GM23338 (cell line): ENCODE measurements around the gene ACOXL. TPM values are rescaled to one million over a fixed set of nuclear protein-coding genes. Genes with fewer than 3 reads are reported as not detected.

Experiments
- ATAC-seq: fragments of 200-7000 bp; cut with Tn5 transposase; 3 replicates; pipeline ENCODE4 v1.9.1; 2020
- DNase-seq: peaks from one replicate; pipeline ENCODE4 v3.0.0-alpha.2; 2015; ENCODE audit warnings: low spot score
- H2AFZ ChIP-seq: fragments of 200-600 bp; sonication (generic); 2 replicates; pipeline ENCODE4 v1.8.0; 2016; ENCODE audit warnings: antibody characterized with exemption, mild to moderate bottlenecking, moderate library complexity
- H3F3A ChIP-seq: fragments of 200-600 bp; sonication (generic); replicated peaks from 2 replicates; pipeline ENCODE4 v1.8.0; 2017; ENCODE audit warnings: antibody characterized with exemption, mixed run types, low read depth
- H3K27ac ChIP-seq: fragments of 200-600 bp; sonication (generic); 2 replicates; pipeline ENCODE4 v1.6.1; 2016; ENCODE audit warnings: low read depth
- H3K27me3 ChIP-seq: fragments of 200-600 bp; sonication (generic); 2 replicates; pipeline ENCODE4 v1.8.0; 2016; ENCODE audit warnings: mild to moderate bottlenecking, mixed run types, moderate library complexity; ENCODE audit not compliant: insufficient read depth
- H3K36me3 ChIP-seq: fragments of 200-600 bp; sonication (generic); 2 replicates; pipeline ENCODE4 v1.8.0; 2016; ENCODE audit warnings: mild to moderate bottlenecking; ENCODE audit not compliant: insufficient read depth
- H3K4me1 ChIP-seq: fragments of 200-600 bp; sonication (generic); 2 replicates; pipeline ENCODE4 v1.8.0; 2016; ENCODE audit warnings: mild to moderate bottlenecking, moderate library complexity; ENCODE audit not compliant: insufficient read depth
- H3K4me2 ChIP-seq: fragments of 200-600 bp; sonication (generic); 2 replicates; pipeline ENCODE4 v1.7.1; 2017; ENCODE audit warnings: mixed run types
- H3K4me3 ChIP-seq: fragments of 200-600 bp; sonication (generic); 2 replicates; pipeline ENCODE4 v1.6.1; 2016; ENCODE audit warnings: mixed run types
- H3K79me2 ChIP-seq: fragments of 200-600 bp; sonication (generic); replicated peaks from 2 replicates; pipeline ENCODE4 v1.8.0; 2017; ENCODE audit warnings: mild to moderate bottlenecking; ENCODE audit not compliant: insufficient read depth
- H3K9me2 ChIP-seq: fragments of 200-600 bp; sonication (generic); 2 replicates; pipeline ENCODE4 v1.8.0; 2017; ENCODE audit not compliant: insufficient read depth
- H4K20me1 ChIP-seq: fragments of 200-600 bp; sonication (generic); replicated peaks from 2 replicates; pipeline ENCODE4 v1.8.0; 2017; ENCODE audit warnings: mild to moderate bottlenecking; ENCODE audit not compliant: insufficient read depth
- H3K27ac Mint-ChIP-seq: 2 replicates; pipeline ENCODE4 v1.8.0; 2020; ENCODE audit warnings: inconsistent platforms, mild to moderate bottlenecking, moderate library complexity, mixed read lengths
- H3K27me3 Mint-ChIP-seq: 3 replicates; pipeline ENCODE4 v1.8.0; 2022; ENCODE audit warnings: low read depth, mild to moderate bottlenecking, moderate library complexity, mixed read lengths, inconsistent platforms; ENCODE audit not compliant: insufficient read depth, poor library complexity
- H3K36me3 Mint-ChIP-seq: 3 replicates; pipeline ENCODE4 v1.8.0; 2021; ENCODE audit warnings: low read depth, mild to moderate bottlenecking, inconsistent platforms, moderate library complexity, mixed read lengths
- H3K4me1 Mint-ChIP-seq: 3 replicates; pipeline ENCODE4 v1.8.0; 2020; ENCODE audit warnings: mild to moderate bottlenecking, inconsistent platforms, mixed read lengths
- H3K4me3 Mint-ChIP-seq: 3 replicates; pipeline ENCODE4 v1.8.0; 2021; ENCODE audit warnings: moderate library complexity, mild to moderate bottlenecking, inconsistent platforms, mixed read lengths
- H3K9me3 Mint-ChIP-seq: 3 replicates; pipeline ENCODE4 v1.8.0; 2020; ENCODE audit warnings: moderate library complexity, mild to moderate bottlenecking, inconsistent platforms, mixed read lengths
- CREB1 ChIP-seq: fragments of 250-450 bp; sonication (Bioruptor Pico); IDR thresholded peaks from 2 replicates; pipeline ENCODE4 v1.5.0; 2020; ENCODE audit warnings: low read depth, mild to moderate bottlenecking, moderate library complexity
- EZH2 ChIP-seq: fragments of 200-600 bp; sonication (generic); IDR thresholded peaks from one replicate; pipeline ENCODE4 v1.8.0; 2017; ENCODE audit warnings: antibody characterized with exemption, mild to moderate bottlenecking, low read depth; ENCODE audit not compliant: unreplicated experiment
- EZH2phosphoT487 ChIP-seq: fragments of 200-600 bp; sonication (generic); IDR thresholded peaks from one replicate; pipeline ENCODE4 v1.8.1; 2018; ENCODE audit warnings: antibody characterized with exemption; ENCODE audit not compliant: unreplicated experiment
- JUNB ChIP-seq: IDR thresholded peaks from one replicate; pipeline ENCODE4 v1.6.1; 2016; ENCODE audit warnings: antibody characterized with exemption; ENCODE audit not compliant: unreplicated experiment
- NANOG ChIP-seq: IDR thresholded peaks from 2 replicates; pipeline ENCODE4 v1.6.1; 2016; ENCODE audit warnings: antibody characterized with exemption, borderline replicate concordance
- POLR2AphosphoS5 ChIP-seq: IDR thresholded peaks from 2 replicates; pipeline ENCODE4 v1.6.1; 2016; ENCODE audit warnings: antibody characterized with exemption, low read depth
- STAT1 ChIP-seq: IDR thresholded peaks from one replicate; pipeline ENCODE4 v1.6.1; 2016; ENCODE audit warnings: antibody characterized with exemption; ENCODE audit not compliant: unreplicated experiment
- ZNF114 ChIP-seq: fragments of 250-450 bp; sonication (Bioruptor Pico); IDR thresholded peaks from 2 replicates; pipeline ENCODE4 v1.5.0; 2020; ENCODE audit warnings: mild to moderate bottlenecking, moderate library complexity
- ZNF331 ChIP-seq: fragments of 250-450 bp; sonication (Bioruptor Pico); IDR thresholded peaks from 2 replicates; pipeline ENCODE4 v1.5.0; 2020; ENCODE audit warnings: low read depth, mild to moderate bottlenecking, moderate library complexity
- polyA plus RNA-seq: library from polyadenylated mRNA; unstranded; fragments of >200 nt; fragmentation: Nextera tagmentation; extraction: Ambion mirVana; gene quantifications from 2 replicates; pipeline ENCODE4 v1.2.1, GENCODE V29; 2016
- total RNA-seq: library from RNA; depleted of rRNA; stranded (reverse); fragments of >200 nt; shearing (Covaris generic); gene quantifications from 2 replicates; pipeline ENCODE4 v1.2.3, GENCODE V29; 2014
- TF ChIP-seq, protein P1 (sequence below): fragments of 250-450 bp; sonication (Bioruptor Pico); IDR thresholded peaks from 2 replicates; pipeline ENCODE4 v1.5.0; 2020; ENCODE audit warnings: mild to moderate bottlenecking, moderate library complexity
- TF ChIP-seq, protein P2 (sequence below): IDR thresholded peaks from 2 replicates; pipeline ENCODE4 v1.6.1; 2016; ENCODE audit warnings: antibody characterized with exemption
- TF ChIP-seq, protein P3 (sequence below), 2 experiments: fragments of 200-600 bp in 1 of 2; sonication (generic) in 1 of 2; conservative IDR thresholded peaks; 2 replicates each; pipeline versions ENCODE4 v1.5.1 to v1.6.1; 2016 to 2017; ENCODE audit warnings: antibody characterized with exemption in 2 of 2, low read depth in 2 of 2, mild to moderate bottlenecking in 2 of 2, moderate library complexity in 1 of 2
- TF ChIP-seq, protein P4 (sequence below): IDR thresholded peaks from one replicate; pipeline ENCODE4 v1.6.1; 2018; ENCODE audit warnings: antibody characterized with exemption; ENCODE audit not compliant: unreplicated experiment

ACOXL gene
- total and polyA plus RNA-seq, 2 experiments from 2014 or later: 9.0 to 14.7 TPM

DNA sequence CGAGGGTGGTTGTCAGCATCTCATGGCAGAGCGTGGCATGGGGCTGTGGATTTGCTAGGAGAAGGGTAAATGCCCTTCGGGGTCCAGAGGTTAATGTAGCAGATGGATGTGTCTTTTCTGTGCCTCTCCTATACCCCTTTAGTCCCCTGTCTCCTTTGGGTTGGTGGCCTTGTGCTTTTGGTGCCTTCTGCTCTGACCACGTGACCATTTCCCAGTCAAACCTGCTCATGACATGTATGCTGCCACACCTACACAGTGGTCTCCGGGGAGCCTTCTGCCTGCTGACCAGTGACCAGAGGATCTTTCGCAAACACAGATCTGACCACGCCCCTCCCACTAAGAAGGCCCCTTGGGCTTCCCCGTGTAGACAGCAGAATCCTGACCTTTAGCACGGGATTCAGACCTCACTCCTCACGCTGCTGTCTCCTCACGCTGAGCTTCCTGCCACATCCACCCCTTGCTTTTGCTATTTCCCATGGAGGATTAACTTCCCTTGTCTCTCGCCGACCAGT, 116.2 kb downstream of the ACOXL start:
- Histone ChIP-seq H3K79me2 (no peaks in the 10 kb centered on the region), H3K36me3 (no peaks in the 10 kb centered on the region), H3F3A (no peaks in the 10 kb centered on the region), H3K4me3 (no peak overlapping the region), H3K9me2 (0 out of 2 replicates have a peak, but pooled peaks cover 7% of the 10 kb centered on the region), H3K27me3 (no peaks in the 10 kb centered on the region), H2AFZ (no peak overlapping the region), H3K27ac (no peak overlapping the region), H3K4me2 (no peak overlapping the region), H3K4me1 (peaks cover 11% of the 10 kb centered on the region; the same call in 1 of the 2 replicates), H4K20me1 (no peaks in the 10 kb centered on the region)
- peaks cover 29% of the 10 kb centered on the region for H3K4me1 Mint-ChIP-seq
- no peak overlapping the region for H3K4me3 Mint-ChIP-seq
- TF ChIP-seq ZNF331 (CRISPR knock-in tag) (no peak), ZNF114 (CRISPR knock-in tag) (no peak), NANOG (no peak), EZH2phosphoT487 (no peak), POLR2AphosphoS5 (no peak), STAT1 (no peak), CREB1 (CRISPR knock-in tag) (no peak), JUNB (no peak), EZH2 (no peak)
- TF ChIP-seq, protein P1, sequence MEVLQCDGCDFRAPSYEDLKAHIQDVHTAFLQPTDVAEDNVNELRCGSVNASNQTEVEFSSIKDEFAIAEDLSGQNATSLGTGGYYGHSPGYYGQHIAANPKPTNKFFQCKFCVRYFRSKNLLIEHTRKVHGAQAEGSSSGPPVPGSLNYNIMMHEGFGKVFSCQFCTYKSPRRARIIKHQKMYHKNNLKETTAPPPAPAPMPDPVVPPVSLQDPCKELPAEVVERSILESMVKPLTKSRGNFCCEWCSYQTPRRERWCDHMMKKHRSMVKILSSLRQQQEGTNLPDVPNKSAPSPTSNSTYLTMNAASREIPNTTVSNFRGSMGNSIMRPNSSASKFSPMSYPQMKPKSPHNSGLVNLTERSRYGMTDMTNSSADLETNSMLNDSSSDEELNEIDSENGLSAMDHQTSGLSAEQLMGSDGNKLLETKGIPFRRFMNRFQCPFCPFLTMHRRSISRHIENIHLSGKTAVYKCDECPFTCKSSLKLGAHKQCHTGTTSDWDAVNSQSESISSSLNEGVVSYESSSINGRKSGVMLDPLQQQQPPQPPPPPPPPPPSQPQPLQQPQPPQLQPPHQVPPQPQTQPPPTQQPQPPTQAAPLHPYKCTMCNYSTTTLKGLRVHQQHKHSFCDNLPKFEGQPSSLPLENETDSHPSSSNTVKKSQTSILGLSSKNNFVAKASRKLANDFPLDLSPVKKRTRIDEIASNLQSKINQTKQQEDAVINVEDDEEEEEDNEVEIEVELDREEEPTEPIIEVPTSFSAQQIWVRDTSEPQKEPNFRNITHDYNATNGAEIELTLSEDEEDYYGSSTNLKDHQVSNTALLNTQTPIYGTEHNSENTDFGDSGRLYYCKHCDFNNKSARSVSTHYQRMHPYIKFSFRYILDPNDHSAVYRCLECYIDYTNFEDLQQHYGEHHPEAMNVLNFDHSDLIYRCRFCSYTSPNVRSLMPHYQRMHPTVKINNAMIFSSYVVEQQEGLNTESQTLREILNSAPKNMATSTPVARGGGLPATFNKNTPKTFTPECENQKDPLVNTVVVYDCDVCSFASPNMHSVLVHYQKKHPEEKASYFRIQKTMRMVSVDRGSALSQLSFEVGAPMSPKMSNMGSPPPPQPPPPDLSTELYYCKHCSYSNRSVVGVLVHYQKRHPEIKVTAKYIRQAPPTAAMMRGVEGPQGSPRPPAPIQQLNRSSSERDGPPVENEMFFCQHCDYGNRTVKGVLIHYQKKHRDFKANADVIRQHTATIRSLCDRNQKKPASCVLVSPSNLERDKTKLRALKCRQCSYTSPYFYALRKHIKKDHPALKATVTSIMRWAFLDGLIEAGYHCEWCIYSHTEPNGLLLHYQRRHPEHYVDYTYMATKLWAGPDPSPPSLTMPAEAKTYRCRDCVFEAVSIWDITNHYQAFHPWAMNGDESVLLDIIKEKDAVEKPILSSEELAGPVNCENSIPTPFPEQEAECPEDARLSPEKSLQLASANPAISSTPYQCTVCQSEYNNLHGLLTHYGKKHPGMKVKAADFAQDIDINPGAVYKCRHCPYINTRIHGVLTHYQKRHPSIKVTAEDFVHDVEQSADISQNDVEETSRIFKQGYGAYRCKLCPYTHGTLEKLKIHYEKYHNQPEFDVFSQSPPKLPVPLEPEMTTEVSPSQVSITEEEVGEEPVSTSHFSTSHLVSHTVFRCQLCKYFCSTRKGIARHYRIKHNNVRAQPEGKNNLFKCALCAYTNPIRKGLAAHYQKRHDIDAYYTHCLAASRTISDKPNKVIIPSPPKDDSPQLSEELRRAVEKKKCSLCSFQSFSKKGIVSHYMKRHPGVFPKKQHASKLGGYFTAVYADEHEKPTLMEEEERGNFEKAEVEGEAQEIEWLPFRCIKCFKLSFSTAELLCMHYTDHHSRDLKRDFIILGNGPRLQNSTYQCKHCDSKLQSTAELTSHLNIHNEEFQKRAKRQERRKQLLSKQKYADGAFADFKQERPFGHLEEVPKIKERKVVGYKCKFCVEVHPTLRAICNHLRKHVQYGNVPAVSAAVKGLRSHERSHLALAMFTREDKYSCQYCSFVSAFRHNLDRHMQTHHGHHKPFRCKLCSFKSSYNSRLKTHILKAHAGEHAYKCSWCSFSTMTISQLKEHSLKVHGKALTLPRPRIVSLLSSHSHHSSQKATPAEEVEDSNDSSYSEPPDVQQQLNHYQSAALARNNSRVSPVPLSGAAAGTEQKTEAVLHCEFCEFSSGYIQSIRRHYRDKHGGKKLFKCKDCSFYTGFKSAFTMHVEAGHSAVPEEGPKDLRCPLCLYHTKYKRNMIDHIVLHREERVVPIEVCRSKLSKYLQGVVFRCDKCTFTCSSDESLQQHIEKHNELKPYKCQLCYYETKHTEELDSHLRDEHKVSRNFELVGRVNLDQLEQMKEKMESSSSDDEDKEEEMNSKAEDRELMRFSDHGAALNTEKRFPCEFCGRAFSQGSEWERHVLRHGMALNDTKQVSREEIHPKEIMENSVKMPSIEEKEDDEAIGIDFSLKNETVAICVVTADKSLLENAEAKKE: no peak
- TF ChIP-seq, protein P2, sequence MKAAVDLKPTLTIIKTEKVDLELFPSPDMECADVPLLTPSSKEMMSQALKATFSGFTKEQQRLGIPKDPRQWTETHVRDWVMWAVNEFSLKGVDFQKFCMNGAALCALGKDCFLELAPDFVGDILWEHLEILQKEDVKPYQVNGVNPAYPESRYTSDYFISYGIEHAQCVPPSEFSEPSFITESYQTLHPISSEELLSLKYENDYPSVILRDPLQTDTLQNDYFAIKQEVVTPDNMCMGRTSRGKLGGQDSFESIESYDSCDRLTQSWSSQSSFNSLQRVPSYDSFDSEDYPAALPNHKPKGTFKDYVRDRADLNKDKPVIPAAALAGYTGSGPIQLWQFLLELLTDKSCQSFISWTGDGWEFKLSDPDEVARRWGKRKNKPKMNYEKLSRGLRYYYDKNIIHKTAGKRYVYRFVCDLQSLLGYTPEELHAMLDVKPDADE: no peak
- TF ChIP-seq, protein P3, sequence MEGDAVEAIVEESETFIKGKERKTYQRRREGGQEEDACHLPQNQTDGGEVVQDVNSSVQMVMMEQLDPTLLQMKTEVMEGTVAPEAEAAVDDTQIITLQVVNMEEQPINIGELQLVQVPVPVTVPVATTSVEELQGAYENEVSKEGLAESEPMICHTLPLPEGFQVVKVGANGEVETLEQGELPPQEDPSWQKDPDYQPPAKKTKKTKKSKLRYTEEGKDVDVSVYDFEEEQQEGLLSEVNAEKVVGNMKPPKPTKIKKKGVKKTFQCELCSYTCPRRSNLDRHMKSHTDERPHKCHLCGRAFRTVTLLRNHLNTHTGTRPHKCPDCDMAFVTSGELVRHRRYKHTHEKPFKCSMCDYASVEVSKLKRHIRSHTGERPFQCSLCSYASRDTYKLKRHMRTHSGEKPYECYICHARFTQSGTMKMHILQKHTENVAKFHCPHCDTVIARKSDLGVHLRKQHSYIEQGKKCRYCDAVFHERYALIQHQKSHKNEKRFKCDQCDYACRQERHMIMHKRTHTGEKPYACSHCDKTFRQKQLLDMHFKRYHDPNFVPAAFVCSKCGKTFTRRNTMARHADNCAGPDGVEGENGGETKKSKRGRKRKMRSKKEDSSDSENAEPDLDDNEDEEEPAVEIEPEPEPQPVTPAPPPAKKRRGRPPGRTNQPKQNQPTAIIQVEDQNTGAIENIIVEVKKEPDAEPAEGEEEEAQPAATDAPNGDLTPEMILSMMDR (conservative IDR thresholded peaks at IDR 0.05; ENCODE audit: low read depth in 2 of 2): no peak
- TF ChIP-seq, protein P4, sequence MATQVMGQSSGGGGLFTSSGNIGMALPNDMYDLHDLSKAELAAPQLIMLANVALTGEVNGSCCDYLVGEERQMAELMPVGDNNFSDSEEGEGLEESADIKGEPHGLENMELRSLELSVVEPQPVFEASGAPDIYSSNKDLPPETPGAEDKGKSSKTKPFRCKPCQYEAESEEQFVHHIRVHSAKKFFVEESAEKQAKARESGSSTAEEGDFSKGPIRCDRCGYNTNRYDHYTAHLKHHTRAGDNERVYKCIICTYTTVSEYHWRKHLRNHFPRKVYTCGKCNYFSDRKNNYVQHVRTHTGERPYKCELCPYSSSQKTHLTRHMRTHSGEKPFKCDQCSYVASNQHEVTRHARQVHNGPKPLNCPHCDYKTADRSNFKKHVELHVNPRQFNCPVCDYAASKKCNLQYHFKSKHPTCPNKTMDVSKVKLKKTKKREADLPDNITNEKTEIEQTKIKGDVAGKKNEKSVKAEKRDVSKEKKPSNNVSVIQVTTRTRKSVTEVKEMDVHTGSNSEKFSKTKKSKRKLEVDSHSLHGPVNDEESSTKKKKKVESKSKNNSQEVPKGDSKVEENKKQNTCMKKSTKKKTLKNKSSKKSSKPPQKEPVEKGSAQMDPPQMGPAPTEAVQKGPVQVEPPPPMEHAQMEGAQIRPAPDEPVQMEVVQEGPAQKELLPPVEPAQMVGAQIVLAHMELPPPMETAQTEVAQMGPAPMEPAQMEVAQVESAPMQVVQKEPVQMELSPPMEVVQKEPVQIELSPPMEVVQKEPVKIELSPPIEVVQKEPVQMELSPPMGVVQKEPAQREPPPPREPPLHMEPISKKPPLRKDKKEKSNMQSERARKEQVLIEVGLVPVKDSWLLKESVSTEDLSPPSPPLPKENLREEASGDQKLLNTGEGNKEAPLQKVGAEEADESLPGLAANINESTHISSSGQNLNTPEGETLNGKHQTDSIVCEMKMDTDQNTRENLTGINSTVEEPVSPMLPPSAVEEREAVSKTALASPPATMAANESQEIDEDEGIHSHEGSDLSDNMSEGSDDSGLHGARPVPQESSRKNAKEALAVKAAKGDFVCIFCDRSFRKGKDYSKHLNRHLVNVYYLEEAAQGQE: no peak
- no peaks in the 10 kb centered on the region for H3K9me3 Mint-ChIP-seq
- ATAC-seq (no peak), DNase-seq (no peak)
- peaks cover 5% of the 10 kb centered on the region for H3K27me3 Mint-ChIP-seq
- H3K36me3 Mint-ChIP-seq: peaks cover 8% of the 10 kb centered on the region
- H3K27ac Mint-ChIP-seq: no peak overlapping the region
